Common myeloid progenitor, CD34-positive (primary cell): ENCODE results near the gene PAPLN.
A peak's percentile ranks its signal among the peaks of the same experiment; 100 is the strongest.
"Not testable (repeated sequence)": the region's sequence is repeated elsewhere in the genome, so short reads cannot be mapped to it uniquely, and the experiment has no call there.

ENCODE experiments used
- CTCF ChIA-PET: fragments of 350-600 bp; sonication (Branson Sonifier 250); formaldehyde crosslinking; loops from one replicate; lab custom pipeline; 2021; ENCODE audit warnings: antibody characterized with exemption; lab: Charles Lee
- POLR2A ChIA-PET: fragments of 350-600 bp; sonication (Branson Sonifier 250); formaldehyde crosslinking; loops from one replicate; lab custom pipeline; 2021; ENCODE audit warnings: antibody characterized with exemption; lab: Charles Lee
- DNase-seq, 3 donors: peaks; one replicate each; pipeline versions ENCODE4 v3.0.0 to v3.0.0-alpha.2; 2013
- H3K27ac ChIP-seq, 2 experiments: 1 replicate in 1 of 2; 2 replicates in 1 of 2; pipeline ENCODE4 v1.7.0; 2013; ENCODE audit warnings: inconsistent platforms in 2 of 2, low read length in 2 of 2, mild to moderate bottlenecking in 2 of 2, low read depth in 1 of 2, moderate library complexity in 1 of 2; ENCODE audit not compliant: severe bottlenecking in 2 of 2, insufficient read depth in 1 of 2, poor library complexity in 1 of 2
- H3K27me3 ChIP-seq, 5 experiments: replicated peaks in 2 of 5; 1 replicate in 3 of 5; 2 replicates in 2 of 5; pipeline versions ENCODE4 v1.6.1 to v1.7.0; 2013; ENCODE audit warnings: low read length in 4 of 5, mild to moderate bottlenecking in 2 of 5, moderate library complexity in 2 of 5, inconsistent platforms in 1 of 5; ENCODE audit not compliant: insufficient read depth in 5 of 5, control insufficient read depth in 4 of 5
- H3K36me3 ChIP-seq, 4 experiments: 1 replicate in 2 of 4; 2 replicates in 2 of 4; pipeline versions ENCODE4 v1.6.1 to v1.7.0; 2013; ENCODE audit warnings: low read length in 3 of 4, control low read depth in 1 of 4, mild to moderate bottlenecking in 1 of 4; ENCODE audit not compliant: control insufficient read depth in 4 of 4, insufficient read depth in 4 of 4
- H3K4me1 ChIP-seq, 4 experiments: 1 replicate in 3 of 4; 2 replicates in 1 of 4; pipeline versions ENCODE4 v1.6.1 to v1.7.1; 2013; ENCODE audit warnings: low read length in 3 of 4, mild to moderate bottlenecking in 3 of 4, control low read depth in 1 of 4, inconsistent platforms in 1 of 4, moderate library complexity in 1 of 4; ENCODE audit not compliant: control insufficient read depth in 4 of 4, insufficient read depth in 4 of 4; ENCODE audit errors: control extremely low read depth in 1 of 4
- H3K4me3 ChIP-seq, 7 experiments: 1 replicate in 4 of 7; 2 replicates in 3 of 7; pipeline versions ENCODE4 v1.5.1 to v1.7.0; 2013; ENCODE audit warnings: mild to moderate bottlenecking in 7 of 7, low read length in 6 of 7, moderate library complexity in 6 of 7, inconsistent platforms in 2 of 7, low read depth in 2 of 7, control low read depth in 1 of 7; ENCODE audit not compliant: insufficient read depth in 4 of 7, control insufficient read depth in 1 of 7; ENCODE audit errors: extremely low read depth in 1 of 7
- H3K9me3 ChIP-seq, 5 experiments: 1 replicate in 4 of 5; 2 replicates in 1 of 5; pipeline versions ENCODE4 v1.6.1 to v1.7.1; 2013; ENCODE audit warnings: low read length in 4 of 5, mild to moderate bottlenecking in 2 of 5, inconsistent platforms in 1 of 5, low read depth in 1 of 5, moderate library complexity in 1 of 5; ENCODE audit not compliant: control insufficient read depth in 4 of 5, insufficient read depth in 2 of 5; ENCODE audit errors: control extremely low read depth in 1 of 5
- WGBS: methylation state at CpG from one replicate; pipeline ENCODE4 v1.1.5; 2013; ENCODE audit not compliant: insufficient coverage; 5-methylcytosine and 5-hydroxymethylcytosine counted together

The PAPLN gene

GRCh38 chr14:73305499-73305898 is 68.2 kb downstream of the PAPLN start:
- ChIA-PET POLR2A (no interaction called here), CTCF (interaction anchor here (1.3 kb wide), 1 partner anchor 328 kb away, joined by 4 read pairs; no protein-coding TSS in a partner anchor)
- peaks cover 0 to 8% (median 2%) of the 10 kb centered on the region in 4 experiments for H3K4me1 ChIP-seq
- H3K4me3 ChIP-seq: no peak overlapping the region
- peaks cover 0 to 3% (median 0%) of the 10 kb centered on the region in 4 experiments for H3K36me3 ChIP-seq
- H3K9me3 ChIP-seq: no peaks in the 10 kb centered on the region
- H3K27me3 ChIP-seq: no peaks in the 10 kb centered on the region
- H3K27ac ChIP-seq: no peak overlapping the region
- 70% methylated on average over 2 of the region's 3 CpGs for WGBS
- DNase-seq: no peak

- H3K4me3 ChIP-seq: no peak overlapping the region
- no peak overlapping the region for H3K27ac ChIP-seq
- peaks cover 8 to 26% (median 18%) of the 10 kb centered on the region in 4 experiments for H3K4me1 ChIP-seq
- POLR2A ChIA-PET: interaction anchor here (0.6 kb wide), 1 partner anchor 61 kb away, joined by 3 read pairs; no protein-coding TSS in a partner anchor
- no peak for DNase-seq
- H3K27me3 ChIP-seq: no peaks in the 10 kb centered on the region
- WGBS: 100% methylated on average over 2 of the region's 3 CpGs
- H3K36me3 ChIP-seq: no peaks in the 10 kb centered on the region
- CTCF ChIA-PET: interaction anchor here (0.9 kb wide), 1 partner anchor 10 kb away, joined by 3 read pairs; no protein-coding TSS in a partner anchor
- no peaks in the 10 kb centered on the region for H3K9me3 ChIP-seq
These were observed 70.0 kb downstream of the PAPLN start for GRCh38 chr14:73307261-73307660.

GRCh38 chr14:73309207-73309606 is 71.9 kb downstream of the PAPLN start:
- H3K27ac ChIP-seq, H3K9me3 ChIP-seq, H3K27me3 ChIP-seq, CTCF ChIA-PET, H3K4me3 ChIP-seq, POLR2A ChIA-PET, DNase-seq, H3K36me3 ChIP-seq: not testable (repeated sequence)
- WGBS: no CpG with 5 or more reads among the region's 1 CpG
- peaks cover 8 to 23% (median 19%) of the 10 kb centered on the region in 4 experiments for H3K4me1 ChIP-seq

GRCh38 chr14:73311708-73312030 is 74.4 kb downstream of the PAPLN start:
- peak in 1 of 3 donors; percentile 78 for DNase-seq
- ChIA-PET POLR2A (no interaction called here), CTCF (interaction anchor here (1.3 kb wide), 1 partner anchor 158 kb away, joined by 3 read pairs; no protein-coding TSS in a partner anchor)
- no CpG with 5 or more reads among the region's 2 CpGs for WGBS
- H3K36me3 ChIP-seq: peaks cover 0 to 4% (median 4%) of the 10 kb centered on the region in 4 experiments
- peaks cover 8 to 23% (median 19%) of the 10 kb centered on the region in 4 experiments for H3K4me1 ChIP-seq
- H3K4me3 ChIP-seq: peak overlapping the region in 3 of 7 experiments; percentile 28 to 39 (median 34)
- H3K27ac ChIP-seq: peak overlapping the region in 1 of 2 experiments; percentile 61
- no peaks in the 10 kb centered on the region for H3K9me3 ChIP-seq
- H3K27me3 ChIP-seq: peaks cover 0 to 1% (median 0%) of the 10 kb centered on the region in 5 experiments

- Histone ChIP-seq H3K27me3 (peaks cover 0 to 1% (median 0%) of the 10 kb centered on the region in 5 experiments), H3K9me3 (no peaks in the 10 kb centered on the region), H3K36me3 (peaks cover 0 to 9% (median 5%) of the 10 kb centered on the region in 4 experiments), H3K27ac (no peak overlapping the region), H3K4me3 (no peak overlapping the region), H3K4me1 (peaks cover 8 to 23% (median 19%) of the 10 kb centered on the region in 4 experiments)
- ChIA-PET CTCF (no interaction called here), POLR2A (no interaction called here)
- WGBS: no CpG with 5 or more reads among the region's 3 CpGs
- DNase-seq: no peak
These were observed 75.4 kb downstream of the PAPLN start for GRCh38 chr14:73312687-73313086.

GRCh38 chr14:73313151-73313550 is 75.8 kb downstream of the PAPLN start:
- ChIA-PET POLR2A (no interaction called here), CTCF (no interaction called here)
- no peak overlapping the region for H3K27ac ChIP-seq
- peaks cover 0 to 1% (median 0%) of the 10 kb centered on the region in 5 experiments for H3K27me3 ChIP-seq
- peak in 1 of 3 donors; percentile 42 for DNase-seq
- H3K36me3 ChIP-seq: peaks cover 0 to 9% (median 5%) of the 10 kb centered on the region in 4 experiments
- no peak overlapping the region for H3K4me3 ChIP-seq
- no peaks in the 10 kb centered on the region for H3K9me3 ChIP-seq
- peaks cover 8 to 23% (median 19%) of the 10 kb centered on the region in 4 experiments for H3K4me1 ChIP-seq
- 100% methylated on average over 1 of the region's 4 CpGs for WGBS

GRCh38 chr14:73323896-73324399 is 86.6 kb downstream of the PAPLN start:
- H3K4me1 ChIP-seq: peaks cover 0 to 7% (median 5%) of the 10 kb centered on the region in 4 experiments
- 77% methylated on average over 2 of the region's 3 CpGs for WGBS
- H3K27ac ChIP-seq: no peak overlapping the region
- H3K27me3 ChIP-seq: no peaks in the 10 kb centered on the region
- POLR2A ChIA-PET: no interaction called here
- CTCF ChIA-PET: no interaction called here
- H3K4me3 ChIP-seq: no peak overlapping the region
- H3K36me3 ChIP-seq: peaks cover 0 to 6% (median 5%) of the 10 kb centered on the region in 4 experiments
- no peak for DNase-seq
- H3K9me3 ChIP-seq: no peaks in the 10 kb centered on the region
